ENCODE data around the gene TEX9.
A peak's percentile ranks its signal among the peaks of the same experiment; 100 is the strongest.

The TEX9 gene

GRCh38 chr15:56454836-56455235 is 89.6 kb downstream of the TEX9 start:
- no peak for DNase-seq (ENCODE audit: low read depth)

- DNase-seq (ENCODE audit: low read depth), result no peak
Measured at GRCh38 chr15:56456229-56456628, 91.0 kb downstream of the TEX9 start.

- DNase-seq (ENCODE audit: low read depth), result no peak
Measured at GRCh38 chr15:56459096-56459495, 93.9 kb downstream of the TEX9 start.

- DNase-seq (ENCODE audit: low read depth), result no peak
Measured at GRCh38 chr15:56460071-56460470, 94.8 kb downstream of the TEX9 start.

GRCh38 chr15:56460947-56461346 is 95.7 kb downstream of the TEX9 start:
- no peak for DNase-seq (ENCODE audit: low read depth)

GRCh38 chr15:56464893-56465520 is 99.8 kb downstream of the TEX9 start, which contains the start of gene MNS1:
Gene MNS1, minus strand, starts transcription at chr15:56465137. Its CDS starts 165 bp downstream, at chr15:56464972.
- peak; percentile 32 for DNase-seq (ENCODE audit: low read depth)

- DNase-seq (ENCODE audit: low read depth), result no peak
Measured at GRCh38 chr15:56467616-56468015, 102.4 kb downstream of the TEX9 start.

- no peak for DNase-seq (ENCODE audit: low read depth)
Measured at GRCh38 chr15:56468401-56468800, 103.2 kb downstream of the TEX9 start.

GRCh38 chr15:56469483-56469882 is 104.3 kb downstream of the TEX9 start:
- no peak for DNase-seq (ENCODE audit: low read depth)

- DNase-seq (ENCODE audit: low read depth), result no peak
Measured at GRCh38 chr15:56471440-56472069, 106.3 kb downstream of the TEX9 start.

- DNase-seq (ENCODE audit: low read depth), result no peak
Measured at GRCh38 chr15:56472278-56472677, 107.1 kb downstream of the TEX9 start.

GRCh38 chr15:56473017-56473416 is 107.8 kb downstream of the TEX9 start:
- DNase-seq (ENCODE audit: low read depth), result no peak

- DNase-seq (ENCODE audit: low read depth), result no peak
Measured at GRCh38 chr15:56475351-56475750, 110.1 kb downstream of the TEX9 start.
